ENCODE data around the gene HIVEP1.

Gene HIVEP1

GRCh38 chr6:12017876-12018401, 5.8 kb downstream of the HIVEP1 start:
- DNase-seq (ENCODE audit: low read depth) = no peak

- DNase-seq (ENCODE audit: low read depth) = no peak
These were observed 8.2 kb downstream of the HIVEP1 start for GRCh38 chr6:12020187-12020791.

- no peak for DNase-seq (ENCODE audit: low read depth)
These were observed 10.4 kb downstream of the HIVEP1 start for GRCh38 chr6:12022481-12022880.

- DNase-seq (ENCODE audit: low read depth) = no peak
These were observed 10.9 kb downstream of the HIVEP1 start for GRCh38 chr6:12022953-12023388.

- no peak for DNase-seq (ENCODE audit: low read depth)
These were observed 12.1 kb downstream of the HIVEP1 start for GRCh38 chr6:12024216-12024615.

GRCh38 chr6:12024699-12025434, 12.8 kb downstream of the HIVEP1 start:
- DNase-seq (ENCODE audit: low read depth) = no peak

- no peak for DNase-seq (ENCODE audit: low read depth)
These were observed 14.0 kb downstream of the HIVEP1 start for GRCh38 chr6:12026120-12026519.

GRCh38 chr6:12026833-12027232, 14.7 kb downstream of the HIVEP1 start:
- DNase-seq (ENCODE audit: low read depth) = no peak

GRCh38 chr6:12028213-12028612, 16.1 kb downstream of the HIVEP1 start:
- DNase-seq (ENCODE audit: low read depth) = no peak

- DNase-seq (ENCODE audit: low read depth) = no peak
These were observed 18.0 kb downstream of the HIVEP1 start for GRCh38 chr6:12029979-12030737.

- DNase-seq (ENCODE audit: low read depth) = no peak
These were observed 19.0 kb downstream of the HIVEP1 start for GRCh38 chr6:12030993-12031550.

GRCh38 chr6:12032783-12033573, 20.9 kb downstream of the HIVEP1 start:
- no peak for DNase-seq (ENCODE audit: low read depth)

- no peak for DNase-seq (ENCODE audit: low read depth)
These were observed 21.7 kb downstream of the HIVEP1 start for GRCh38 chr6:12033770-12034169.

GRCh38 chr6:12034349-12034748, 22.2 kb downstream of the HIVEP1 start:
- DNase-seq (ENCODE audit: low read depth) = no peak

GRCh38 chr6:12034837-12035236, 22.7 kb downstream of the HIVEP1 start:
- DNase-seq (ENCODE audit: low read depth) = no peak

GRCh38 chr6:12036766-12037165, 24.7 kb downstream of the HIVEP1 start:
- no peak for DNase-seq (ENCODE audit: low read depth)

GRCh38 chr6:12037798-12038197, 25.7 kb downstream of the HIVEP1 start:
- no peak for DNase-seq (ENCODE audit: low read depth)

GRCh38 chr6:12039540-12040459, 27.7 kb downstream of the HIVEP1 start:
- no peak for DNase-seq (ENCODE audit: low read depth)

- DNase-seq (ENCODE audit: low read depth) = no peak
These were observed 35.2 kb downstream of the HIVEP1 start for GRCh38 chr6:12047304-12047703.

GRCh38 chr6:12047792-12048432, 35.8 kb downstream of the HIVEP1 start:
- no peak for DNase-seq (ENCODE audit: low read depth)

Measured in stromal cell of bone marrow (primary cell).